HG03565 (cell line): ENCODE results near the gene GOLT1B.

Experiments
- ATAC-seq: cut with Tn5 transposase; IDR thresholded peaks from one replicate; pipeline ENCODE4 v1.9.1; 2021; ENCODE audit warnings: mild to moderate bottlenecking, moderate library complexity; ENCODE audit not compliant: unreplicated experiment

GOLT1B gene

DNA sequence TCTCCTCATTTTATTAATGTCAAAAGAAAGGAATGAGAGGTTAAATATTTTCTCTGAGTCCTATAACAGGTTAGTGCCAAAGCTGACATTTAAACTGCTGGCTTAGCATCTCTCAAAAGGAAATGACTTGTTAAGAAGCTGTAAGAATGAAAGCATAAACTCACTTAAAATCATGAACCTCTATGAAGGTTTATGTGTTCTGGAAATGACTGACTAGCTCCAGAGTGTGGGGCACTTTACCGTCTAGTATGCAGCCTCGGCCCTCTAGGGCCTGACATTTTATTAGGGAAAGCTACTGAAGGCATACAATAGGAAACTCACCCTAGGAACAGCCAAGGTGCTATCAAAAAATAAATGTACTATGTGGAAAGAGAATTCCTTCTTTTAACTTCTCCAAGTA, 59.6 kb downstream of the GOLT1B start:
- ATAC-seq: no peak

DNA sequence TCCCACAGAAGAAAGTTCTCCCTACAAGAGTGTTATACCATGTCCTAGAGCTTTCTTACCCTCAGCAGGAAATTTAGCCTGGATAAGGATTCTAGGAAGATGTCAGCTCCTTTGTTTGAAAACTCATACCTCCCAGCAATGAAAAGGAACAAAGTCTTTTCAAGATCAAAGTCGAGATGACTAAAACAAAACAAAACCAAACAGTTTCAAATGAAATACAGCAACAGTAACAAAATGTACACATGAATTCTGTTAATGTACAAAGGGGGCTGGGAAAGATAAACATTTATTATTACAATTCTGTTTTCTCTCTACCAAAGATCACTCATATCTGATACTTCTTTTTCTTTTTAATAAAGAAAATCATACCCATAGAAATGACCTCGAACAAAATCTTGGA, 61.3 kb downstream of the GOLT1B start:
- no peak for ATAC-seq

GRCh38 chr12:21566223-21566906, 64.8 kb downstream of the GOLT1B start:
- no peak for ATAC-seq

GRCh38 chr12:21566907-21567394, 65.4 kb downstream of the GOLT1B start:
- no peak for ATAC-seq
